ENCODE measurements around the gene RASA3.

RASA3 gene

GRCh38 chr13:113959198-113959597, 173.2 kb downstream of the RASA3 start:
- H3K4me3 ChIP-seq (ENCODE audit: low read length), result no peak overlapping the region
- TF ChIP-seq ZNF274 (IDR thresholded peaks at IDR 0.05; ENCODE audit: low read depth, low read length), result no peak

GRCh38 chr13:113958373-113958772, 174.1 kb downstream of the RASA3 start:
- no peak overlapping the region for H3K4me3 ChIP-seq (ENCODE audit: low read length)
- TF ChIP-seq ZNF274 (IDR thresholded peaks at IDR 0.05; ENCODE audit: low read depth, low read length), result no peak

GRCh38 chr13:113956571-113956970, 175.9 kb downstream of the RASA3 start:
- no peak overlapping the region for H3K4me3 ChIP-seq (ENCODE audit: low read length)
- no peak for TF ChIP-seq ZNF274 (IDR thresholded peaks at IDR 0.05; ENCODE audit: low read depth, low read length)

GRCh38 chr13:113955691-113956090, 176.7 kb downstream of the RASA3 start:
- TF ChIP-seq ZNF274 (IDR thresholded peaks at IDR 0.05; ENCODE audit: low read depth, low read length), result no peak
- H3K4me3 ChIP-seq (ENCODE audit: low read length), result no peak overlapping the region

- no peak for TF ChIP-seq ZNF274 (IDR thresholded peaks at IDR 0.05; ENCODE audit: low read depth, low read length)
Observed at GRCh38 chr13:113955235-113955634, 177.2 kb downstream of the RASA3 start.

GRCh38 chr13:113954046-113954835, 178.2 kb downstream of the RASA3 start:
- H3K4me3 ChIP-seq (ENCODE audit: low read length), result no peak overlapping the region
- no peak for TF ChIP-seq ZNF274 (IDR thresholded peaks at IDR 0.05; ENCODE audit: low read depth, low read length)

More at GRCh38 chr13:113955235-113955634, 177.2 kb downstream of the RASA3 start:
- H3K4me3 ChIP-seq (ENCODE audit: low read length), result no peak overlapping the region

- no peak overlapping the region for H3K4me3 ChIP-seq (ENCODE audit: low read length)
- no peak for TF ChIP-seq ZNF274 (IDR thresholded peaks at IDR 0.05; ENCODE audit: low read depth, low read length)
Observed at GRCh38 chr13:113953561-113953960, 178.9 kb downstream of the RASA3 start.

- no peak overlapping the region for H3K4me3 ChIP-seq (ENCODE audit: low read length)
- TF ChIP-seq ZNF274 (IDR thresholded peaks at IDR 0.05; ENCODE audit: low read depth, low read length), result no peak
Observed at GRCh38 chr13:113952983-113953520, 179.4 kb downstream of the RASA3 start.

GRCh38 chr13:113952151-113952982, 180.1 kb downstream of the RASA3 start:
- TF ChIP-seq ZNF274 (IDR thresholded peaks at IDR 0.05; ENCODE audit: low read depth, low read length), result no peak

GRCh38 chr13:113951246-113951999, 181.0 kb downstream of the RASA3 start:
- no peak overlapping the region for H3K4me3 ChIP-seq (ENCODE audit: low read length)
- TF ChIP-seq ZNF274 (IDR thresholded peaks at IDR 0.05; ENCODE audit: low read depth, low read length), result no peak

More at GRCh38 chr13:113952151-113952982, 180.1 kb downstream of the RASA3 start:
- H3K4me3 ChIP-seq (ENCODE audit: low read length), result no peak overlapping the region

- H3K4me3 ChIP-seq (ENCODE audit: low read length), result no peak overlapping the region
- TF ChIP-seq ZNF274 (IDR thresholded peaks at IDR 0.05; ENCODE audit: low read depth, low read length), result no peak
Observed at GRCh38 chr13:113950451-113951245, 181.8 kb downstream of the RASA3 start.

GRCh38 chr13:113949546-113949945, 182.9 kb downstream of the RASA3 start:
- H3K4me3 ChIP-seq (ENCODE audit: low read length), result no peak overlapping the region
- no peak for TF ChIP-seq ZNF274 (IDR thresholded peaks at IDR 0.05; ENCODE audit: low read depth, low read length)

GRCh38 chr13:113948034-113948742, 184.2 kb downstream of the RASA3 start:
- no peak overlapping the region for H3K4me3 ChIP-seq (ENCODE audit: low read length)
- no peak for TF ChIP-seq ZNF274 (IDR thresholded peaks at IDR 0.05; ENCODE audit: low read depth, low read length)
